ENCODE results near the gene ATP8A2. TPM values are rescaled to one million over a fixed set of nuclear protein-coding genes. Genes with fewer than 3 reads are reported as not detected.
"Not testable (repeated sequence)": the region's sequence is repeated elsewhere in the genome, so short reads cannot be mapped to it uniquely, and the experiment has no call there.

ATP8A2 gene
- total RNA-seq, 1 donor from 2014 or later, result 1.9 TPM

GRCh38 chr13:25541434-25542123, 169.8 kb downstream of the ATP8A2 start:
- H3K4me1 Mint-ChIP-seq (ENCODE audit: low read depth), result no peaks in the 10 kb centered on the region
- H3K27me3 Mint-ChIP-seq (ENCODE audit: low read depth), result peaks cover 35% of the 10 kb centered on the region
- H3K27ac Mint-ChIP-seq (ENCODE audit: unreplicated experiment), result no peak overlapping the region
- H3K36me3 Mint-ChIP-seq (ENCODE audit: low read depth), result no peaks in the 10 kb centered on the region
- TF ChIP-seq CTCF (IDR thresholded peaks at IDR 0.05), result no peak
- DNase-seq (ENCODE audit: low spot score), result no peak
- no peaks in the 10 kb centered on the region for H3K9me3 Mint-ChIP-seq (ENCODE audit: low read depth)
- H3K4me3 Mint-ChIP-seq (ENCODE audit: unreplicated experiment), result no peak overlapping the region

- peaks cover 17% of the 10 kb centered on the region for H3K27me3 Mint-ChIP-seq (ENCODE audit: low read depth)
- H3K9me3 Mint-ChIP-seq (ENCODE audit: low read depth); H3K4me3 Mint-ChIP-seq (ENCODE audit: unreplicated experiment); DNase-seq (ENCODE audit: low spot score); H3K27ac Mint-ChIP-seq (ENCODE audit: unreplicated experiment); H3K36me3 Mint-ChIP-seq (ENCODE audit: low read depth); H3K4me1 Mint-ChIP-seq (ENCODE audit: low read depth): not testable (repeated sequence)
Observed at GRCh38 chr13:25548991-25549390, 177.2 kb downstream of the ATP8A2 start.

GRCh38 chr13:25561812-25562211, 190.0 kb downstream of the ATP8A2 start:
- no peaks in the 10 kb centered on the region for H3K36me3 Mint-ChIP-seq (ENCODE audit: low read depth)
- no peak overlapping the region for H3K4me3 Mint-ChIP-seq (ENCODE audit: unreplicated experiment)
- H3K27me3 Mint-ChIP-seq (ENCODE audit: low read depth), result peaks cover 14% of the 10 kb centered on the region
- H3K27ac Mint-ChIP-seq (ENCODE audit: unreplicated experiment), result no peak overlapping the region
- no peak for DNase-seq (ENCODE audit: low spot score)
- peaks cover 5% of the 10 kb centered on the region for H3K4me1 Mint-ChIP-seq (ENCODE audit: low read depth)
- no peak for TF ChIP-seq CTCF (IDR thresholded peaks at IDR 0.05)
- H3K9me3 Mint-ChIP-seq (ENCODE audit: low read depth), result no peaks in the 10 kb centered on the region

GRCh38 chr13:25570185-25570584, 198.4 kb downstream of the ATP8A2 start:
- Mint-ChIP-seq H3K9me3 (ENCODE audit: low read depth) (no peaks in the 10 kb centered on the region), H3K4me3 (ENCODE audit: unreplicated experiment) (no peak overlapping the region), H3K4me1 (ENCODE audit: low read depth) (peaks cover 17% of the 10 kb centered on the region), H3K27me3 (ENCODE audit: low read depth) (peaks cover 11% of the 10 kb centered on the region), H3K36me3 (ENCODE audit: low read depth) (no peaks in the 10 kb centered on the region), H3K27ac (ENCODE audit: unreplicated experiment) (no peak overlapping the region)
- TF ChIP-seq CTCF (IDR thresholded peaks at IDR 0.05), result no peak
- DNase-seq (ENCODE audit: low spot score), result no peak

GRCh38 chr13:25571237-25571636, 199.5 kb downstream of the ATP8A2 start:
- peak; percentile 40 for TF ChIP-seq CTCF (IDR thresholded peaks at IDR 0.05)
- no peak overlapping the region for H3K4me3 Mint-ChIP-seq (ENCODE audit: unreplicated experiment)
- peaks cover 27% of the 10 kb centered on the region for H3K4me1 Mint-ChIP-seq (ENCODE audit: low read depth)
- H3K36me3 Mint-ChIP-seq (ENCODE audit: low read depth), result no peaks in the 10 kb centered on the region
- no peaks in the 10 kb centered on the region for H3K9me3 Mint-ChIP-seq (ENCODE audit: low read depth)
- no peak for DNase-seq (ENCODE audit: low spot score)
- H3K27me3 Mint-ChIP-seq (ENCODE audit: low read depth), result peaks cover 4% of the 10 kb centered on the region
- H3K27ac Mint-ChIP-seq (ENCODE audit: unreplicated experiment), result no peak overlapping the region

GRCh38 chr13:25572171-25572570, 200.4 kb downstream of the ATP8A2 start:
- H3K9me3 Mint-ChIP-seq (ENCODE audit: low read depth); H3K4me3 Mint-ChIP-seq (ENCODE audit: unreplicated experiment); H3K27me3 Mint-ChIP-seq (ENCODE audit: low read depth); DNase-seq (ENCODE audit: low spot score); H3K36me3 Mint-ChIP-seq (ENCODE audit: low read depth); H3K27ac Mint-ChIP-seq (ENCODE audit: unreplicated experiment): not testable (repeated sequence)
- H3K4me1 Mint-ChIP-seq (ENCODE audit: low read depth), result peaks cover 36% of the 10 kb centered on the region

All from chondrocyte (in vitro differentiated cells).